OCI-LY3 (cell line): Measurements from ENCODE around the gene SLC39A3.

Experiments used
- H2AFZ ChIP-seq: fragments of 200-600, 300-600 bp; shearing (Covaris generic); 2 replicates; pipeline ENCODE4 v1.6.0; 2014; ENCODE audit warnings: antibody characterized with exemption, low read depth, low read length
- H3K27ac ChIP-seq: fragments of 200-600, 300-600 bp; sonication (generic); 2 replicates; pipeline ENCODE4 v1.5.1; 2014; ENCODE audit warnings: mild to moderate bottlenecking, low read length, moderate library complexity, mixed read lengths
- H3K27me3 ChIP-seq: fragments of 200-600, 300-600 bp; sonication (generic); 2 replicates; pipeline ENCODE4 v1.6.1; 2014; ENCODE audit warnings: low read depth, low read length, mixed read lengths
- H3K36me3 ChIP-seq: fragments of 200-600, 300-600 bp; sonication (generic); replicated peaks from 2 replicates; pipeline ENCODE3; 2014; ENCODE audit warnings: low read depth, low read length, mixed read lengths
- H3K4me1 ChIP-seq: fragments of 300-600, 200-600 bp; sonication (generic); 2 replicates; pipeline ENCODE4 v1.6.1; 2014; ENCODE audit warnings: low read length, mixed read lengths
- H3K4me2 ChIP-seq: fragments of 200-600, 300-600 bp; sonication (generic); 2 replicates; pipeline ENCODE4 v1.6.1; 2014; ENCODE audit warnings: low read length, mixed read lengths
- H3K4me3 ChIP-seq: fragments of 300-600, 200-600 bp; sonication (generic); 2 replicates; pipeline ENCODE4 v1.5.1; 2014; ENCODE audit warnings: antibody characterized with exemption, mild to moderate bottlenecking, low read length, moderate library complexity
- H3K79me2 ChIP-seq: fragments of 300-600, 200-600 bp; shearing (Covaris generic); 2 replicates; pipeline ENCODE4 v1.6.1; 2014; ENCODE audit warnings: mild to moderate bottlenecking, low read length, mixed read lengths
- H3K9ac ChIP-seq: fragments of 300-600, 200-600 bp; shearing (Covaris generic); 2 replicates; pipeline ENCODE4 v1.6.0; 2014; ENCODE audit warnings: mild to moderate bottlenecking, low read length, moderate library complexity
- H3K9me3 ChIP-seq: fragments of 200-600, 300-600 bp; shearing (Covaris generic); 2 replicates; pipeline ENCODE4 v1.6.1; 2014; ENCODE audit warnings: low read length, mixed read lengths; ENCODE audit not compliant: insufficient read depth
- H4K20me1 ChIP-seq: fragments of 200-600, 300-600 bp; sonication (generic); 2 replicates; pipeline ENCODE4 v1.6.1; 2016; ENCODE audit warnings: low read length, mixed read lengths; ENCODE audit not compliant: insufficient read depth
- EZH2phosphoT487 ChIP-seq: fragments of 200-600 bp; shearing (Covaris generic); IDR thresholded peaks from 2 replicates; pipeline ENCODE4 v1.6.1; 2018; ENCODE audit warnings: antibody characterized with exemption, mixed run types, low read depth
- TF ChIP-seq, protein P1 (sequence below): fragments of 200-600, 300-600 bp; sonication (generic); IDR thresholded peaks from 2 replicates; pipeline ENCODE4 v1.5.1; 2014; ENCODE audit warnings: antibody characterized with exemption, low read length, low read depth

The SLC39A3 gene

DNA sequence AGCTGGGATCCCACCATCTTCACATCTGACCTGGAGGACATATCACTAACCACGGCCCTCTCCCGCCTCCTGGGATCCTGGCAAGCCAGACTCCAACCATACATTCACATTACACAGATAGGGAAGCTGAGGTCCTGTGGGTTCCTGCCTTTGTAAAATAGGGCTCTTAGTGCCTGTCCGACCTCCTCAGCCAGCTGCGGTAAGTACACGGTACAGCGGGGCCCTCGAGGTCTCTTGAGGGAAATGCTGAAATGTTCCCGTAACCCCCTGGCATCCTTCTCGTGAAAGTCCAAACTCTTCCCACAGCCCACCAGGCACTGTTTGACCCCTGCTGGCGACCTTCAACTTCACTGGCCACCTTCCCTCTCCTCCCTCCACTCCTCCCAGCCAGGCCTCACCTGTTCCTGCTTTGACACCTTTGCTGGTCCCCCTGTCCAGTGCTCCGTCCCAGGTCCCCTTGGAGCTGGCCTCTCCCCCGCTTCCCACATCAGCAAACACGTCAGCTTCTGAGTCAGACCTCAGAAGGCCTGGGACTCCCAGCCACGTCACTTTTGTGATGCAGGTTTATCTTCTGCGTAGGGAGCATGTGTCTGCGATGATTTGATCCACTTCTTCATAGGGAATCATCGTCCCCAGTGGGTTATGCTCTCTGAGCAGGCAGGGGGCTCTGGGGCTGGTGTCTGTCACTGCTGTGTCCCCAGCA lies 28.5 kb downstream of the SLC39A3 start:
- Histone ChIP-seq H3K4me3 (no peak overlapping the region), H3K9ac (no peak overlapping the region), H3K4me2 (no peak overlapping the region), H3K27me3 (peaks cover 6% of the 10 kb centered on the region; the same call in 1 of the 2 replicates), H3K4me1 (peaks cover 15% of the 10 kb centered on the region), H4K20me1 (no peaks in the 10 kb centered on the region), H3K36me3 (no peaks in the 10 kb centered on the region), H3K79me2 (no peaks in the 10 kb centered on the region), H3K9me3 (peaks cover 10% of the 10 kb centered on the region), H3K27ac (no peak overlapping the region), H2AFZ (no peak overlapping the region)
- TF ChIP-seq EZH2phosphoT487: no peak
- TF ChIP-seq, protein P1, sequence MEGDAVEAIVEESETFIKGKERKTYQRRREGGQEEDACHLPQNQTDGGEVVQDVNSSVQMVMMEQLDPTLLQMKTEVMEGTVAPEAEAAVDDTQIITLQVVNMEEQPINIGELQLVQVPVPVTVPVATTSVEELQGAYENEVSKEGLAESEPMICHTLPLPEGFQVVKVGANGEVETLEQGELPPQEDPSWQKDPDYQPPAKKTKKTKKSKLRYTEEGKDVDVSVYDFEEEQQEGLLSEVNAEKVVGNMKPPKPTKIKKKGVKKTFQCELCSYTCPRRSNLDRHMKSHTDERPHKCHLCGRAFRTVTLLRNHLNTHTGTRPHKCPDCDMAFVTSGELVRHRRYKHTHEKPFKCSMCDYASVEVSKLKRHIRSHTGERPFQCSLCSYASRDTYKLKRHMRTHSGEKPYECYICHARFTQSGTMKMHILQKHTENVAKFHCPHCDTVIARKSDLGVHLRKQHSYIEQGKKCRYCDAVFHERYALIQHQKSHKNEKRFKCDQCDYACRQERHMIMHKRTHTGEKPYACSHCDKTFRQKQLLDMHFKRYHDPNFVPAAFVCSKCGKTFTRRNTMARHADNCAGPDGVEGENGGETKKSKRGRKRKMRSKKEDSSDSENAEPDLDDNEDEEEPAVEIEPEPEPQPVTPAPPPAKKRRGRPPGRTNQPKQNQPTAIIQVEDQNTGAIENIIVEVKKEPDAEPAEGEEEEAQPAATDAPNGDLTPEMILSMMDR: no peak

DNA sequence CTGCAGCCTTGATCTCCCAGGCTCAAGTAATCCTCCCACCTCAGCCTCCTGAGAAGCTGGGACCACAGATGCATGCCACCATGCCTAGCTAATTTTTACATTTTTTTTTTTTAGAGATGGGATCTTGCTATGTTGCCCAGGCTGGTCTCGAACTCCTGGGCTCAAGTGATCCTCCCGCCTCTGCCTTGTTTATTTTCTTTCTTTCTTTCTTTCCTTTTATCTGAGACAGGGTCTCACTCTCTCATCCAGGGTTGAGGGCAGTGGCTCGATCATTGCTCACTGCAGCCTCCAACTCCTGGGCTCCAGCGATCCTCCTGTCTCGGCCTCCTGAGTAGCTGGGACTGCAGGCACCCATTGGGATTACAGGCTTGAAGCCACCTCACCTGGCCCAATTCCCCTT lies 33.6 kb downstream of the SLC39A3 start:
- no peaks in the 10 kb centered on the region for H4K20me1 ChIP-seq
- peaks cover 10% of the 10 kb centered on the region for H3K27me3 ChIP-seq
- H3K27ac ChIP-seq: no peak overlapping the region
- H2AFZ ChIP-seq: no peak overlapping the region
- no peaks in the 10 kb centered on the region for H3K36me3 ChIP-seq
- H3K9me3 ChIP-seq: 0 out of 2 replicates have a peak, but pooled peaks cover 3% of the 10 kb centered on the region
- H3K79me2 ChIP-seq: no peaks in the 10 kb centered on the region
- H3K9ac ChIP-seq: no peak overlapping the region
- no peak overlapping the region for H3K4me3 ChIP-seq
- H3K4me1 ChIP-seq: peaks cover 12% of the 10 kb centered on the region
- H3K4me2 ChIP-seq: no peak overlapping the region
- TF ChIP-seq, protein P1: no peak
- no peak for TF ChIP-seq EZH2phosphoT487

DNA sequence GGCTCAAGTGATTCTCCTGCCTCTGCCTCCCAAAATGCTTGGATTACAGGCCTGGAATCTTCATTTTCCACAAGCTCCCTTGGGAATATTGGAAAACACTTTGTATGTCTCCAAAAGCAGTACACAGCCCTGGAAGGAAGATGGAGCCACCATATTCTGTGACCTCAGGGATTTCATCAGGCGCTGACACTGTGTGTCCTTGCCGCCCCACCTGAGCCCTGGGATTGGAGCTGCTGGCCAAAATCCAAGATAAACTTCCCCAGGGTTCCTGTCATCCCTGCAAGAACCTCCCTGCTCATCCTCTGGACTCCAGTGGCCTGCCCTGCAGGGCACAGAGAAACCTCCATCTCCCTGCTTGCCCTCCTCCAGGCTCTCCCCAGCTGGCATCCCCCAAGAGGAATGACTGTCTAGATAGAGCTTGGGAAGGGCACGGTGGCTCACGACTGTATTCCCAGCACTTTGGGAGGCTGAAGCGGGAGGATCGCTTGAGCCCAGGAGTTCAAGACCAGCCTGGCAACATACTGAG lies 36.1 kb downstream of the SLC39A3 start:
- H3K36me3 ChIP-seq: no peaks in the 10 kb centered on the region
- no peak overlapping the region for H3K9ac ChIP-seq
- H3K79me2 ChIP-seq: no peaks in the 10 kb centered on the region
- H3K4me3 ChIP-seq: no peak overlapping the region
- no peak for TF ChIP-seq EZH2phosphoT487
- TF ChIP-seq, protein P1: no peak
- no peak overlapping the region for H3K27ac ChIP-seq
- 0 out of 2 replicates have a peak, but pooled peaks cover 3% of the 10 kb centered on the region for H3K9me3 ChIP-seq
- peaks cover 15% of the 10 kb centered on the region for H3K4me1 ChIP-seq
- no peak overlapping the region for H3K4me2 ChIP-seq
- H3K27me3 ChIP-seq: peaks cover 13% of the 10 kb centered on the region; the same call in 1 of the 2 replicates
- no peaks in the 10 kb centered on the region for H4K20me1 ChIP-seq
- H2AFZ ChIP-seq: no peak overlapping the region

DNA sequence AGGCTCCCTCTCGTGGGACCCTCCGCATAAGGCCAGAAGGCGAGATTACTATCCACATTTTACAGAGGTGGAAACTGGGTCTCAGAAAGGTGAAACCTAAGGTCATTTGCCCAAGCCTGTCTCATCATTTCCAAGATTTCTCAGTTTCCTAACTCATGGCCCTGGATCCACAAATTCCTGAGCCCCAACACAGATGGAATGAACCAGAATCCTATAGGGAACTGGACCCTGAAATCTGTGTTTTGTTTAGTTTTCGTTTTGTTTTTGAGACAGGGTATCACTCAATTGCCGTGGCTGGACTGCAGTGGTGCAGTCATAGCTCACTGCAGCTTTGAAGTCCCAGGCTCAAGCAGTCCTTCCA lies 36.8 kb downstream of the SLC39A3 start:
- Histone ChIP-seq H3K27ac (no peak overlapping the region), H4K20me1 (no peaks in the 10 kb centered on the region), H3K4me2 (no peak overlapping the region), H3K9me3 (no peaks in the 10 kb centered on the region), H3K79me2 (no peaks in the 10 kb centered on the region), H3K36me3 (no peaks in the 10 kb centered on the region), H3K9ac (no peak overlapping the region), H2AFZ (no peak overlapping the region), H3K4me3 (no peak overlapping the region), H3K4me1 (peaks cover 22% of the 10 kb centered on the region), H3K27me3 (peaks cover 13% of the 10 kb centered on the region; the same call in 1 of the 2 replicates)
- no peak for TF ChIP-seq EZH2phosphoT487
- TF ChIP-seq, protein P1: no peak
